Kidney epithelial cell (primary cell): ENCODE measurements around the gene RIIAD1. TPM values are rescaled to one million over a fixed set of nuclear protein-coding genes. Genes with fewer than 3 reads are reported as not detected.

Experiments
- DNase-seq: peaks from one replicate; pipeline ENCODE4 v3.0.0-alpha.2; 2010; ENCODE audit warnings: low read depth
- H3K27me3 ChIP-seq: 2 replicates; pipeline ENCODE4 v1.6.0; 2011; ENCODE audit warnings: low read length; ENCODE audit not compliant: control insufficient read depth, insufficient read depth
- H3K36me3 ChIP-seq: 2 replicates; pipeline ENCODE4 v1.5.1; 2011; ENCODE audit warnings: low read length; ENCODE audit not compliant: control insufficient read depth, insufficient read depth
- H3K4me3 ChIP-seq: 2 replicates; pipeline ENCODE4 v1.5.1; 2011; ENCODE audit warnings: low read depth, mild to moderate bottlenecking, control low read depth, low read length
- CTCF ChIP-seq: IDR thresholded peaks from 2 replicates; pipeline ENCODE4 v1.5.1; 2011; ENCODE audit warnings: mild to moderate bottlenecking, moderate library complexity, low read length, control low read depth, inconsistent platforms; ENCODE audit not compliant: insufficient read depth, poor library complexity, severe bottlenecking
- total RNA-seq: library from RNA; depleted of rRNA; stranded (reverse); fragments of >200 nt; gene quantifications from 2 replicates; pipeline ENCODE4 v1.2.3, GENCODE V29; 2015

Gene RIIAD1
- total RNA-seq, 1 donor from 2014 or later, result not detected

DNA sequence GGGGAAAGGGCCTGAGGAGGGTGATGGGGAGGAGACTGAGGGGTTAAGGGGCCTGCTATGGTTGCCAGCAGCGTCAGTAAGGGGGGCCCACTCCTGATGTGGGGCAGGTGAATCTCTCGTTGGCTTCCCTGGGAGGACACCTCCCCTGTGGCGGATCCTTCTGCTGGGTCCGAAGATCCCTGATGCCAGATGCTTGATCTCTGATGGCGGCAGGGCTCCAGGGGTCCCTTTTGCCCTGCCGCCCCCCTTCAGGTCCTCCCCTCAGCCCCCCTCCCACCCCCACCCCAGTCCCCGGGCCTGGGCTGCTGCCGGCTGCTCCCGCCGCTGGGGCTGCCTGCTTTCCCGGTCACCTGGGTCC lies 4.9 kb upstream of the RIIAD1 start:
- H3K27me3 ChIP-seq, result peaks cover 59% of the 10 kb centered on the region
- TF ChIP-seq CTCF, result no peak
- no peak overlapping the region for H3K4me3 ChIP-seq
- no peak for DNase-seq
- H3K36me3 ChIP-seq, result no peaks in the 10 kb centered on the region

DNA sequence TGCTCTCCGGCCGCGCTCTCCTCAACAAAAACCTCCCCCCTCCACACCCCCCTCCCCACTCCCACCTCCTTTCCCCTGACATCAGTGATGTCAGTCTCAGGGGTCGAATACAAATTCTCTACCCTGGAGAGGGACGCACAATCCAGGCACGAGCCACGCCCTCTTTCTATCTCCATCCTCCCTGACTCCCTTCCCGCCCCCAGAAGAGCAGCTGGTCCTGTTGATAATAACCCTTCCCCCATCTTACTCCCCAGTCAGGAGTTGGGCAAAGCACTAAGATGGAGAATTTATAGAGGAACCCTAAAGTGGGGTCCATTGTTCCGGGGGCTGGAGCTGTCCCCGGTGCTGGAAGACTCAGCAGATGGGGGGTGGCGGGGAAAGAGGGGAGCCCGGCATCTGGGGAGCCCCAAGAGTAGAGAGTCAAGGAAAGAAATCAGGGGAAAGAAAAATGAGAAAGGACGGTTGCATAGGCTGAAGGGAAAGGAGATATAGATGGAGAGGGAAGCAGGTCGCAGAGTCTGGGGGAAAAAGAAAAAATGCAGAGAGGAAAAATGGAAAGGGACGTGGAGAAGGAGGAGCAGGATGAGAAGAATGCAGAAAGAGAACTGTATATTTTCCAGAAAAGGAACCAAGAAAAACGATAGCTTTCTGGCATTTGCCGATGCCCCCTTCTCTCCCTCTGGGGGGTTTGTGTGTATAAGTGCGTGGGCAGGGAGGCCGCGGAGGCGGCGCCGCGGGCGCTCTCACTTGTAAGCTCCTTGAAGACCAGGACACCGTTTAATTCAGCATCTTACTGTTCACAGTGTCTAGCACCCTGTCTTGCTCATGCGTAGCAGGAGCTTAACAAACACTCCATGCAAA lies 4.3 kb upstream of the RIIAD1 start, which contains the start of gene CELF3:
Gene CELF3, minus strand, starts transcription at position 33 of the 861 bp plus-strand sequence. CDS start 783 bp downstream, outside the sequence.
- H3K36me3 ChIP-seq, result no peaks in the 10 kb centered on the region
- H3K27me3 ChIP-seq, result peaks cover 65% of the 10 kb centered on the region
- no peak for TF ChIP-seq CTCF
- no peak within 1 kb of the TSS for H3K4me3 ChIP-seq
- DNase-seq, result no peak

- no peaks in the 10 kb centered on the region for H3K36me3 ChIP-seq
- no peak for DNase-seq
- no peak for TF ChIP-seq CTCF
These were observed 3.3 kb upstream of the RIIAD1 start for GRCh38 chr1:151718011-151718431.

GRCh38 chr1:151718666-151719065 lies 2.7 kb upstream of the RIIAD1 start:
- Histone ChIP-seq H3K4me3 (no peak overlapping the region), H3K36me3 (no peaks in the 10 kb centered on the region), H3K27me3 (peaks cover 68% of the 10 kb centered on the region)
- TF ChIP-seq CTCF, result no peak
- no peak for DNase-seq

More at GRCh38 chr1:151718011-151718431, 3.3 kb upstream of the RIIAD1 start:
- H3K27me3 ChIP-seq, result peaks cover 68% of the 10 kb centered on the region
- H3K4me3 ChIP-seq, result no peak overlapping the region

DNA sequence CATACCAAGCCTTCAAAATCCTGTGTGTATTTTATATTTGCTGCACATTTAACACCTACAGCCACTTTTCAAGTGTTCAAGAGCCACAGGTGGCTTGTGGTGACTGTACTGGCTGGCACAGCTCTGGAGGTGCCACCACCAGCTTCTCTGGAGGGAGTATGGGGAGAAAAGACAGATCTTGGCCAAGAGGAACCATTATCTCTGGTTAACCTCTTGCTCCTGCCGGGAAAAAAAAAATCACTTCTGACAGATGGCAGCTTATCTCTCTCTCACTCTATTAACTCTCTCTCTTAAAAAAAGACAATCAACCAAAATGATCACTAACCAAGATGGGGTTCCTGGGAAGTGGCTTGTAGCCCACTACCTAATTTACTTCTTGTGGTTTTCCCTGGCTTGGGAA lies 1.2 kb upstream of the RIIAD1 start:
- H3K27me3 ChIP-seq, result peaks cover 54% of the 10 kb centered on the region

More for the DNA sequence above, 1.2 kb upstream of the RIIAD1 start:
- Histone ChIP-seq H3K36me3 (no peaks in the 10 kb centered on the region), H3K4me3 (no peak overlapping the region)
- DNase-seq, result no peak
- no peak for TF ChIP-seq CTCF
